Stimulated activated effector memory CD8-positive, alpha-beta T cell treated with anti-CD3 and anti-CD28 coated beads, Interleukin-12 subunit alpha, Interleukin-12 subunit beta, amount 100 ng/mL, for 72 hours (primary cell): ENCODE results near the gene IER5.

Experiments used
- ATAC-seq: fragments of 150-1000 bp; cut with Tn5 transposase; 2 replicates; pipeline ENCODE4 v1.10.0; 2021
- DNase-seq, 2 donors: peaks; one replicate each; pipeline ENCODE4 v3.0.0; 2021 to 2022; ENCODE audit warnings: low spot score in 2 of 2
- H3K27ac Mint-ChIP-seq: one replicate; pipeline ENCODE4 v1.8.0; 2022; ENCODE audit warnings: mild to moderate bottlenecking, mixed read lengths
- H3K36me3 Mint-ChIP-seq: one replicate; pipeline ENCODE4 v1.8.0; 2022; ENCODE audit warnings: mild to moderate bottlenecking, mixed read lengths
- H3K4me1 Mint-ChIP-seq: one replicate; pipeline ENCODE4 v1.8.0; 2022; ENCODE audit warnings: mixed read lengths
- H3K4me3 Mint-ChIP-seq: one replicate; pipeline ENCODE4 v1.8.0; 2022; ENCODE audit warnings: mild to moderate bottlenecking, mixed read lengths
- H3K9me3 Mint-ChIP-seq: one replicate; pipeline ENCODE4 v1.8.0; 2022; ENCODE audit warnings: mixed read lengths

The IER5 gene

DNA sequence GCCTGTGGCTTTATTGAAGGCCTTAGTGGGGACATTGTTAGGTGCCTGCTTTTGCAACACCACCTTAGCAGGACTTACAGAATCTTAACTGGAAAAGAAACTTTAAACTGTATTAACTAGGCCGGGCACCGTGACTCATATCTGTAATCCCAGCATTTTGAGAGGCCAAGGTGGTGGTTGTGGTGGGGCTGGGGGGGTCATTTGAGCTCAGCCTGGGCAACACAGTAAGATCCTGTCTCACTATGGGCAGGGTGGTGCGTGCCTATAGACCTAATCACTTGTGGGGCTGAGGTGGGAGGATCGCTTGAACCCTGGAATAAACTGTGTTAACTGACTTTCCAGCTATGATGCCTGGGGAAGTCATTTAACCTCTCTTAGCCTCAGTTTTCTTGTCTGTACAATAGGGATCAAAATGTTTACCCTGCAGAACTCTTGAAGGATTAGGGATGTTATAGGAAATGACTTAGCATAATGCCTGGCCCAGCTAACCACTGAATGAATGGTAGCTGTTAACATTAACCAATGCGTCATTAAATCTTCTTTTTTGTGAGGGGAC lies 39.5 kb downstream of the IER5 start:
- DNase-seq (peak in 1 of 2 donors; percentile 61), ATAC-seq (peak; percentile 78)
- Mint-ChIP-seq H3K9me3 (no peaks in the 10 kb centered on the region), H3K4me3 (no peak overlapping the region), H3K4me1 (peaks cover 57% of the 10 kb centered on the region), H3K36me3 (no peaks in the 10 kb centered on the region), H3K27ac (no peak overlapping the region)

DNA sequence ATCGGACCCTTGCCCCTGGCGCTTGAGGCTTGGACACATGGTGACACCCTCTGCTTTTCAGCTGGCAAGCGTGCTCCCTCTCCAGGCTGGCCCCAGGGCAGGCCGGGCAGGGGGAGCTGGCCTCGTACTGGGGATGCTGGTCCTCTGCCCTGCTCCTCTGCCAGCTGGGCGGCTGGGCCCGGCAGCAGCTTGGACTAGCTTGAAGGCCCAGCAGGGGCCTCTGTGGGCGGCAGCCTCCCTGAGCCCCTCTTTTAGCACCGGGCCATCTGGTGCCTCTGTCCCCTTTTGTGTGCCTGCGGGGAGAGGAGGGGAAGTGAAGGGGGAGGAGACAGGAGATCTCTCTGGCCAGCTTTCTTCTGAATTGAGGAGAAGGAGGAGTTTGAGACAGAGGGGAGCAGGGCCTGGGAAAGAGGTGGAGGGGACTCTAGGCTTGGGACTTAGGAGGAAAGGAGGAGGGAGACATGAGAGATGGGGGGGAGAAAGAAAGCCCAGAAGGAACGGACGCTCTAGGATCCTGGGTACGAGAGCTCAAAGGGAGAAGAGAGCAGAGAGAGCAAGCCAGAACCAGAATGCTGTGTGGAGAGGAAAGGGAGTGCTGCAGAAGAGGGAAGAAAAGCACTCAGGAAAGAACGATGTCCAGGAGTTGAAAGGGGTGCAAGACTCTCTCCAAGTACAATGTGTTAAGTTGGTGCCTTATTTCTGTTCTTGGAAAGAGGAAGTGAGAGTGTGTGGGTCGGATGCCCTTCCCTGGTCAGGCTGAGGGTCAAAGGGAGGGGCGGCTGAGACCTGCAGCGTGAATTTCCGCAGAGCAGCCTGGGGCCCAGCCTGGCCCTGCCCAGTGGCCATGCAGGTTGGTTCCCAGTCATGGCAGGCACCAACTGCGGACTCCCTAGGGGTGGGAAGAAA lies 40.3 kb downstream of the IER5 start:
- Mint-ChIP-seq H3K36me3 (peaks cover 5% of the 10 kb centered on the region), H3K4me1 (peaks cover 66% of the 10 kb centered on the region), H3K27ac (peak overlapping the region; percentile 63), H3K9me3 (no peaks in the 10 kb centered on the region), H3K4me3 (peak overlapping the region; percentile 19)
- DNase-seq = no peak
- ATAC-seq = no peak

DNA sequence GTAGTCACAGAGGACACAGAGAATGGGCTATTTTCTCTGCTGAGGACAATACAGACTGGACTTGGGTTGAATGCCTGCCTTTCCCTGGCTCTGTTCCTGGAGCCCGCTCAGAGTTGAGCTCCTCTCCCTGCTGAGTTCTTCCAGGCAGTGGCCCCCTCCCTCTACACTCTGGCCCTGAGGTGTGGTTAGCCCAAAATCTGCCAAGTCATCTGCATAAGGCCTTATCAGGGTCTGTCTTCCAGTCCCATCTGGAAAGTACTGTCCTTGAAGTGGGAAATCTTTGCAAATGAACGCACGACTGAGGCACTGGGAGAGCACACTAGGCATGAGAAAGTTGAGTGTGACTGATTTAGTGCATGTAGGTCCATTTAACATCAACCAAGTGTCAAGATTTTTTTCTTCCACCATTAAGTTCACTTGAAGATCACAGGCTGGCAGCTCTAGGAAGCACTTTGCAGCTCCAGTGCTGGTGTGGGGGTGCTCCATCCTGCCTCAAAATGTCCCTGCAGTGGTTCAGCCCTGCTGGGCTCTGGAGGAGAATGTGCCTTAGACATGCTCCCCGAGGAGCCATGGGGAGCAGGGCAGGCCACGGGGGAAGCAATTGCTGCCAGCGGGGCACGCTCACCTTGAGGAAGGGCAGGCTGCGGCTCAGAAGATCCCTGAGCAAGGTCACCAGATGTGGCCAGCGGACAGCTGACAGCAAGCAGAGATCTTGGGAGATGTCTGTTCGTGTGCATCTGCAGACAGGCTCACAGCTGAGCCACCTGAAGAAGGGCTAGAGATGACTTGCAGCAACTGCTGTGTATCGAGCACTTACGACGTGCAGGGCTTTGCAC lies 41.5 kb downstream of the IER5 start:
- Mint-ChIP-seq H3K36me3 (peaks cover 11% of the 10 kb centered on the region), H3K4me3 (no peak overlapping the region), H3K9me3 (no peaks in the 10 kb centered on the region), H3K4me1 (peaks cover 68% of the 10 kb centered on the region), H3K27ac (peak overlapping the region; percentile 32)
- DNase-seq (no peak), ATAC-seq (no peak)

- Mint-ChIP-seq H3K36me3 (peaks cover 13% of the 10 kb centered on the region), H3K9me3 (no peaks in the 10 kb centered on the region), H3K27ac (peak overlapping the region; percentile 62), H3K4me1 (peaks cover 77% of the 10 kb centered on the region), H3K4me3 (no peak overlapping the region)
- no peak for ATAC-seq
- no peak for DNase-seq
Measured at GRCh38 chr1:181131255-181131941, 42.9 kb downstream of the IER5 start.

DNA sequence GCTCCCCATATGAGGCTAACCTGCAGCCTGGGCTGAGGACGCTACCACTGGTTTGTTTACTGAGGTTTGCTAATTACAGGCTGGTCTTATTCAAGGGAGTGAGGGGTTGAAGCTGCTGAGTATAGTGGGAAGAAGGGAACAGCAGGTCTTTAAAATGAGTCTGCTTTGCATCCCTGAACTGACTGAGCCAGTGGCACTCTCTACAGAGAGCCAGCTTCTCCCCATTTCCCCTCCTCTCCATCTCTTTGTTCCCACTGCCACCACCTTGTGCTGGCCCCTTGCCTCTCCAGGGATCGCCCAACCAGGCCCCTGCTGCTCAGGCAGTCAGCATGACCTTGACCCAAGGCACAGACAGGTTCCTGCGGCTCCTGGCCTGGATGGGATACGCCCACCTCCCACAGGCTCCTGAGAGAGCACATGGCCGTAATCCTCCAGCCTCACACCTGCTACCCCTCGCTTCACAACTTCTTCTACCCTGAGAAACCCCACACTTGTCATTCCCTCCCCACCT lies 45.0 kb downstream of the IER5 start:
- no peak for ATAC-seq
- peaks cover 84% of the 10 kb centered on the region for H3K4me1 Mint-ChIP-seq
- no peaks in the 10 kb centered on the region for H3K9me3 Mint-ChIP-seq
- no peak for DNase-seq
- no peak overlapping the region for H3K27ac Mint-ChIP-seq
- peak overlapping the region; percentile 82 for H3K4me3 Mint-ChIP-seq
- H3K36me3 Mint-ChIP-seq = peaks cover 13% of the 10 kb centered on the region

GRCh38 chr1:181133969-181134418 lies 45.5 kb downstream of the IER5 start:
- ATAC-seq = no peak
- peak overlapping the region; percentile 99 for H3K27ac Mint-ChIP-seq
- H3K4me1 Mint-ChIP-seq = peaks cover 84% of the 10 kb centered on the region
- no peaks in the 10 kb centered on the region for H3K9me3 Mint-ChIP-seq
- DNase-seq = no peak
- peak overlapping the region; percentile 82 for H3K4me3 Mint-ChIP-seq
- H3K36me3 Mint-ChIP-seq = peaks cover 13% of the 10 kb centered on the region

GRCh38 chr1:181134543-181135436 lies 46.3 kb downstream of the IER5 start:
- Mint-ChIP-seq H3K27ac (peak overlapping the region; percentile 99), H3K4me1 (peaks cover 88% of the 10 kb centered on the region), H3K4me3 (peak overlapping the region; percentile 82), H3K9me3 (no peaks in the 10 kb centered on the region), H3K36me3 (peaks cover 13% of the 10 kb centered on the region)
- ATAC-seq (peak; percentile 82), DNase-seq (peak; percentile 27 to 75)

DNA sequence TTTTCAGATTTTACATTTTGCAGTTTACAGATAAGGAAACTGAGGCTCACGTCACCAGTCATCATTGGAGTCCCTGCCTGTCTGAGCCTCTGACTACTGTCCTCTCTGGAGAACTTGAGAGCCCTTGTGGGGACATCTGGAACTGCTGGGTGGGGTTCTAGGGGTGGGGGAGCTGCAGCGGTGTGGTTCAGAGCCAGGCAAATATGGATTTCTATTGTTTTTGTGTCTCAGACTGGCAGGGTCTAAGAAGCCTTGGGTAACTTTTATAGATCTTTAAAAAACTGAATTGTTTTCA lies 46.9 kb downstream of the IER5 start:
- ATAC-seq = peak; percentile 35
- Mint-ChIP-seq H3K27ac (peak overlapping the region; percentile 99), H3K36me3 (peaks cover 13% of the 10 kb centered on the region), H3K4me3 (peak overlapping the region; percentile 82), H3K4me1 (peaks cover 88% of the 10 kb centered on the region), H3K9me3 (no peaks in the 10 kb centered on the region)
- no peak for DNase-seq

DNA sequence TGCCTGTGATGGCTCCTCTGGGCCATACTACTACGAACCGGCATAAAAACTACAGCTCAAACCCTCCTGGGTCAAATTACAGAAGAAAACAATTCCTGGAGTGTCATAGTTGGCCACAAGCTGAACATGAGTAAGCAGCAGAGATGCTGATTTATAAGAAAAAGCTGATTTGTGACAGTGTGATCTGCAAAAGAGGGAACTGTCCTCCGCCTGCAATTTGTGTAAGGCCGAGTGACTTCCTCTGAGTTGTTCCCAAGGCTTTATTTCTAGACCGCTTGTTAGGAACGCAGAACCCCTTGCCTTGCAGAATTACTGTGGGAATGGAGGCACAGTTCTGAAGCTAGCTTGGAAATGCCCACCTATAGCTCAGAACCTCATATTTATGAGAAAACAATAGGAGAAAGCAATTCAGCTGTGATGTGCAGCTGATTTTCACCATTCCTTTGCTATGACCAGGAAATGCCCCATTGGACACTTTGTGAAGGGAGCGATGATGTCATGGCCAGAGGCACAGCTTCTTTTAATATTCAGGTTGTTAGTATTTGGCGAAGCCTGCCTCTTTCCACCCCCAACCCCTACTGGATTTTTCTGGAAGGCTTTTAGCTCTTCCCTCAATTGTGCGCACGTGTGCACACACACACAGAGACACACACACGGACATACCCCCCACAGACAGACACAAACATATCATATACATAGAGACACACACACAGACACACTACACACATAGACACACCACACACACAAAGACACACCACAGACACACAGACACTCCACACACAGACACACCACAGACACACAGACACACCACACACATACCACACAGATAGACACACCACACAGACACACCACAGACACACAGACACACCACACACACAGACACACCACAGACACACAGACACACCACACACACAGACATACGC lies 47.6 kb downstream of the IER5 start:
- H3K27ac Mint-ChIP-seq = peak overlapping the region; percentile 99
- DNase-seq (no peak), ATAC-seq (peak; percentile 22)
- H3K4me3 Mint-ChIP-seq = peak overlapping the region; percentile 82
- H3K4me1 Mint-ChIP-seq = peaks cover 89% of the 10 kb centered on the region
- no peaks in the 10 kb centered on the region for H3K9me3 Mint-ChIP-seq
- peaks cover 19% of the 10 kb centered on the region for H3K36me3 Mint-ChIP-seq

DNA sequence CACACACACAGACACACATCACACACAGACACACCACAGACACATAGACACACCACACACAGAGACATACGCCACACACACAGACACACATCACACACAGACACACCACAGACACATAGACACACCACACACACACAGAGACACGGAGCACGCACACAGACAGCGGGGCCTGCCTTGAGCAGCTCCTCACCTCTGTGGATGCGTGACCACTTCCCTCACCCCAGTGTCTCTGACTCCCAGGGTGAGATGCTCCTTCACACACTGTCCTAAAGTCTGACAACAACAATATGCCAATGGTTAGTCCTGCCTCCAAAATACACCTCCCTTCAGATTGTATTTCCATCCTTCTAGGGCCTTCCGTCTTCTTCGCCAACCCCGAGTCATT lies 48.2 kb downstream of the IER5 start:
- Mint-ChIP-seq H3K4me1 (peaks cover 91% of the 10 kb centered on the region), H3K9me3 (no peaks in the 10 kb centered on the region), H3K36me3 (peaks cover 26% of the 10 kb centered on the region), H3K27ac (peak overlapping the region; percentile 99), H3K4me3 (peak overlapping the region; percentile 18)
- ATAC-seq (no peak), DNase-seq (no peak)

DNA sequence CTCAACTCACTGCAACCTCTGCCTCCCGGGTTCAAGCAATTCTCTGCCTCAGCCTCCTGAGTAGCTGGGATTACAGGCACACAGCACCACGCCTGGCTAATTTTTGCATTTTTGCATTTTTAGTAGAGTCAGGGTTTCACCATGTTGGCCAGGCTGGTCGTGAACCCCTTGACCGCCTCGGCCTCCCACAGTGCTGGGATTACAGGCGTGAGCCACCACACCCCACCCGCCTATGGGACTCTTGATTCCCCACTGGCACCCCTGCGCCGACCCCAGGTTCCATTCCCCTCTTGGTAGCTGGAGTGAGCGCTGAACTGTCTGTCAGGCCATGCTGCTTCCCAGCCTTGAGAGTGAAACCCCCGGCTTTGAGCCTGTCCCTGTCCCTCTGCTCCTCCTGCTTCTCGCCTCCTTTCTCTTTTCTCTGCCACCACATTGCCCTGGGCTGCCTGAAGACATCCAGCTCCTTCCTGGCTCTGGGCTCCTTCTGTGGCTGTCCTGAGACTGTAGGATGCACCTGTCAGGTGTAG lies 48.8 kb downstream of the IER5 start:
- no peaks in the 10 kb centered on the region for H3K9me3 Mint-ChIP-seq
- peak overlapping the region; percentile 99 for H3K27ac Mint-ChIP-seq
- no peak for ATAC-seq
- H3K4me1 Mint-ChIP-seq = peaks cover 97% of the 10 kb centered on the region
- no peak for DNase-seq
- H3K4me3 Mint-ChIP-seq = peak overlapping the region; percentile 18
- H3K36me3 Mint-ChIP-seq = peaks cover 27% of the 10 kb centered on the region

- DNase-seq (no peak), ATAC-seq (no peak)
- Mint-ChIP-seq H3K9me3 (no peaks in the 10 kb centered on the region), H3K27ac (peak overlapping the region; percentile 83), H3K4me3 (peak overlapping the region; percentile 58), H3K4me1 (peaks cover 95% of the 10 kb centered on the region), H3K36me3 (peaks cover 22% of the 10 kb centered on the region)
Measured at GRCh38 chr1:181139631-181140061, 51.1 kb downstream of the IER5 start.

DNA sequence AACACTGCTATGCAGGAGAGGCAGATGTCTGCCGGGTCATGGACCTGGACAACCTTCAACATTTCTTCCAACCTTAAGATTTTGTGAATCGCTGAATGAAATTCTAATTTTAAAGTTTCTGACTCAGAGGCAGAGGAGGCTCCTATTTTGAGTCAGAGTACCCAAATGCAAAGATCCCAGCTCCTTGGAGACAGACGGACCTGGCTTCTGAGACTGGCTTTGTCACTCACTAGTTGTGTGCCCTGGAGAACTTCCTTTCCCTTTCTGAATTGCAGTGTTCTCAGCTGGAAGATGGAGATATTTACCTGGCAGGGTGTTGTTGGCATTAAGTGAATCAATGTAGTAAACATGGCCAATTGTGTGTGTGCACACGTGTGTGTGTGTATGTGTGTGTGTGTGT lies 51.9 kb downstream of the IER5 start:
- H3K9me3 Mint-ChIP-seq = no peaks in the 10 kb centered on the region
- peak; percentile 56 for ATAC-seq
- peak overlapping the region; percentile 83 for H3K27ac Mint-ChIP-seq
- H3K36me3 Mint-ChIP-seq = peaks cover 17% of the 10 kb centered on the region
- DNase-seq = no peak
- peaks cover 87% of the 10 kb centered on the region for H3K4me1 Mint-ChIP-seq
- H3K4me3 Mint-ChIP-seq = peak overlapping the region; percentile 58
